HCT116 (cell line): ENCODE measurements around the gene ZNF333. TPM values are rescaled to one million over a fixed set of nuclear protein-coding genes. Genes with fewer than 3 reads are reported as not detected.

Experiments
- ATAC-seq: fragments of 200-7000 bp; cut with Tn5 transposase; 2 replicates; pipeline ENCODE4 v1.9.1; 2020; ENCODE audit warnings: mild to moderate bottlenecking, moderate library complexity
- BruUV-seq: library from RNA; stranded (reverse); fragments of 400-500 nt; replicated peaks from 2 replicates; lab custom pipeline; 2021; lab: Mats Ljungman, UMichigan
- CTCF ChIA-PET: fragments of 300-600 bp; sonication (Branson Sonifier 250); formaldehyde crosslinking; loops from one replicate; lab custom pipeline; 2021; ENCODE audit warnings: antibody characterized with exemption; lab: Charles Lee
- POLR2A ChIA-PET: fragments of 300-600, 350-600 bp; sonication (Branson Sonifier 250); formaldehyde crosslinking; loops from one replicate; lab custom pipeline; 2021; ENCODE audit warnings: antibody characterized with exemption; lab: Charles Lee
- RAD21 ChIA-PET, 2 experiments: fragments of 300-600 bp; sonication (Branson Sonifier 250); formaldehyde crosslinking; loops; one replicate each; lab custom pipeline; 2023; ENCODE audit warnings: low total read pairs in 2 of 2; ENCODE audit not compliant: uncharacterized antibody in 2 of 2, unreplicated experiment in 2 of 2, low non-redundant PET in 1 of 2; lab: Charles Lee
- DNase-seq: peaks from one replicate; pipeline ENCODE4 v3.0.0-alpha.2; 2010; ENCODE audit warnings: low read depth, low spot score
- H2AFZ ChIP-seq: fragments of 200-600 bp; shearing (Covaris generic), sonication (generic); 2 replicates; pipeline ENCODE4 v1.6.1; 2017; ENCODE audit warnings: low read depth, mixed run types, mixed read lengths, antibody characterized with exemption, low read length; ENCODE audit not compliant: poor library complexity, severe bottlenecking
- H3K27ac ChIP-seq: 2 replicates; pipeline ENCODE4 v1.5.1; 2012; ENCODE audit warnings: low read depth, low read length
- H3K27me3 ChIP-seq: fragments of 200-600 bp; sonication (generic); 2 replicates; pipeline ENCODE4 v1.6.1; 2016; ENCODE audit warnings: mixed run types, low read length, mixed read lengths; ENCODE audit not compliant: insufficient read depth
- H3K36me3 ChIP-seq, 2 experiments: fragments of 200-500 bp in 1 of 2; fragments of 200-600 bp in 1 of 2; sonication (Bioruptor generic) in 1 of 2; sonication (generic) in 1 of 2; 2 replicates each; pipeline versions ENCODE4 v1.5.1 to v1.6.1; 2014 to 2016; ENCODE audit warnings: low read length in 2 of 2, inconsistent platforms in 1 of 2, mixed read lengths in 1 of 2, mixed run types in 1 of 2; ENCODE audit not compliant: insufficient read depth in 2 of 2, control insufficient read depth in 1 of 2
- H3K4me1 ChIP-seq, 2 experiments: fragments of 200-600 bp in 1 of 2; sonication (generic) in 1 of 2; 2 replicates each; pipeline versions ENCODE4 v1.5.1 to v1.6.1; 2012 to 2017; ENCODE audit warnings: low read length in 2 of 2, inconsistent platforms in 1 of 2, mild to moderate bottlenecking in 1 of 2, mixed read lengths in 1 of 2, mixed run types in 1 of 2, moderate library complexity in 1 of 2; ENCODE audit not compliant: insufficient read depth in 2 of 2, control insufficient read depth in 1 of 2
- H3K4me2 ChIP-seq: fragments of 200-600 bp; sonication (generic); 2 replicates; pipeline ENCODE4 v1.6.1; 2017; ENCODE audit warnings: mixed run types, low read length, mixed read lengths
- H3K4me3 ChIP-seq, 2 experiments: fragments of 200-600 bp in 1 of 2; sonication (generic) in 1 of 2; replicated peaks in 1 of 2; 2 replicates each; pipeline ENCODE4 v1.5.1; 2011 to 2016; ENCODE audit warnings: low read length in 2 of 2, control low read depth in 1 of 2, low read depth in 1 of 2, mild to moderate bottlenecking in 1 of 2, mixed read lengths in 1 of 2, mixed run types in 1 of 2
- H3K79me2 ChIP-seq: fragments of 200-600 bp; sonication (generic); 2 replicates; pipeline ENCODE4 v1.6.1; 2017; ENCODE audit warnings: mild to moderate bottlenecking, mixed run types, low read length, moderate library complexity, mixed read lengths; ENCODE audit not compliant: insufficient read depth
- H3K9ac ChIP-seq: fragments of 200-600 bp; sonication (generic); 2 replicates; pipeline ENCODE4 v1.6.1; 2016; ENCODE audit warnings: low read length, mixed read lengths
- H3K9me2 ChIP-seq: fragments of 200-600 bp; sonication (generic), shearing (Covaris generic); 2 replicates; pipeline ENCODE4 v1.6.1; 2017; ENCODE audit warnings: mixed run types, mild to moderate bottlenecking, moderate library complexity; ENCODE audit not compliant: insufficient read depth
- H3K9me3 ChIP-seq, 2 experiments: fragments of 200-500 bp in 1 of 2; fragments of 200-600 bp in 1 of 2; sonication (Bioruptor generic) in 1 of 2; sonication (generic) in 1 of 2; 2 replicates each; pipeline ENCODE4 v1.6.1; 2014 to 2017; ENCODE audit warnings: low read length in 2 of 2, mixed read lengths in 2 of 2, inconsistent platforms in 1 of 2, low read depth in 1 of 2, mild to moderate bottlenecking in 1 of 2, mixed run types in 1 of 2, moderate library complexity in 1 of 2; ENCODE audit not compliant: control insufficient read depth in 1 of 2, insufficient read depth in 1 of 2
- H4K20me1 ChIP-seq: fragments of 200-600 bp; sonication (generic), shearing (Covaris generic); 2 replicates; pipeline ENCODE4 v1.6.1; 2017; ENCODE audit warnings: mixed run types, mild to moderate bottlenecking, moderate library complexity; ENCODE audit not compliant: insufficient read depth
- ATF3 ChIP-seq: IDR thresholded peaks from 2 replicates; pipeline ENCODE4 v1.6.1; 2012
- CBX3 ChIP-seq: IDR thresholded peaks from 2 replicates; pipeline ENCODE4 v1.6.1; 2012; ENCODE audit warnings: low read depth
- EGR1 ChIP-seq: IDR thresholded peaks from 2 replicates; pipeline ENCODE4 v1.6.1; 2012; ENCODE audit warnings: low read depth
- ELF1 ChIP-seq: IDR thresholded peaks from 2 replicates; pipeline ENCODE4 v1.6.1; 2012; ENCODE audit warnings: low read depth, borderline replicate concordance
- FOSL1 ChIP-seq: IDR thresholded peaks from 2 replicates; pipeline ENCODE4 v1.6.1; 2012; ENCODE audit warnings: low read depth
- POLR2AphosphoS5 ChIP-seq: IDR thresholded peaks from 2 replicates; pipeline ENCODE4 v1.6.1; 2011; ENCODE audit warnings: mild to moderate bottlenecking, low read depth, low read length, moderate library complexity
- REST ChIP-seq: IDR thresholded peaks from 2 replicates; pipeline ENCODE4 v1.6.1; 2012; ENCODE audit warnings: low read depth
- SIN3A ChIP-seq: IDR thresholded peaks from 2 replicates; pipeline ENCODE4 v1.6.1; 2012; ENCODE audit warnings: low read depth
- SP1 ChIP-seq: IDR thresholded peaks from 2 replicates; pipeline ENCODE4 v1.6.1; 2012; ENCODE audit warnings: low read depth
- SRF ChIP-seq: IDR thresholded peaks from 2 replicates; pipeline ENCODE4 v1.6.1; 2012; ENCODE audit warnings: low read depth
- TCF7L2 ChIP-seq: IDR thresholded peaks from 2 replicates; pipeline ENCODE4 v1.7.0; 2011; ENCODE audit warnings: borderline replicate concordance, inconsistent platforms; ENCODE audit not compliant: insufficient read depth, insufficient read length; ENCODE audit errors: extremely low read depth
- ZNF274 ChIP-seq: fragments of 200-500 bp; sonication (Bioruptor generic); IDR thresholded peaks from 2 replicates; pipeline ENCODE4 v1.6.1; 2014; ENCODE audit warnings: mild to moderate bottlenecking, low read depth, low read length, inconsistent platforms
- intact Hi-C: fragments of 100-400 bp; cut with micrococcal nuclease; formaldehyde crosslinking; loops from 2 replicates; pipeline ENCODE4 v1.10.0; 2022
- total RNA-seq: library from RNA; stranded (reverse); gene quantifications from one replicate; pipeline ENCODE4 v1.2.1, GENCODE V29; 2021; ENCODE audit not compliant: unreplicated experiment

ZNF333 gene
- total RNA-seq, 1 experiment from 2014 or later = 9.2 TPM

- intact Hi-C loops = no loop called here
- Histone ChIP-seq H3K27ac (no peak overlapping the region), H2AFZ (no peak overlapping the region), H3K27me3 (peaks cover 6% of the 10 kb centered on the region; the same call in 1 of the 2 replicates), H3K4me3 (no peak overlapping the region), H4K20me1 (no peaks in the 10 kb centered on the region), H3K9ac (no peak overlapping the region), H3K4me1 (no peaks in the 10 kb centered on the region), H3K4me2 (no peak overlapping the region), H3K9me3 (no peaks in the 10 kb centered on the region), H3K79me2 (no peaks in the 10 kb centered on the region), H3K36me3 (no peaks in the 10 kb centered on the region), H3K9me2 (no peaks in the 10 kb centered on the region)
- no TSS peak for BruUV-seq
- ChIA-PET POLR2A (no interaction called here), RAD21 (no interaction called here), CTCF (no interaction called here)
- DNase-seq = no peak
- TF ChIP-seq FOSL1 = no peak
- ATAC-seq = no peak
Observed at GRCh38 chr19:14648506-14648905, 41.3 kb upstream of the ZNF333 start.

- no peaks in the 10 kb centered on the region for H3K79me2 ChIP-seq
- CTCF ChIA-PET = no interaction called here
- TF ChIP-seq REST (no peak), ATF3 (no peak), EGR1 (no peak), CBX3 (no peak), ZNF274 (no peak), SP1 (no peak), TCF7L2 (no peak), FOSL1 (no peak), POLR2AphosphoS5 (no peak), SIN3A (no peak), ELF1 (no peak), SRF (no peak)
- TF ChIP-seq, all 23 proteins: peak for 0
- Histone ChIP-seq H3K36me3 (no peaks in the 10 kb centered on the region), H3K9me3 (no peaks in the 10 kb centered on the region), H3K9me2 (no peaks in the 10 kb centered on the region), H3K9ac (no peak overlapping the region), H3K27me3 (peaks cover 6% of the 10 kb centered on the region; the same call in 1 of the 2 replicates), H3K4me2 (no peak overlapping the region), H2AFZ (no peak overlapping the region), H3K27ac (no peak overlapping the region), H3K4me3 (no peak overlapping the region), H4K20me1 (no peaks in the 10 kb centered on the region), H3K4me1 (no peaks in the 10 kb centered on the region)
- BruUV-seq = no TSS peak
- intact Hi-C loops = no loop called here
- RAD21 ChIA-PET = no interaction called here
- no peak for ATAC-seq
- POLR2A ChIA-PET = no interaction called here
- DNase-seq = no peak
Observed at GRCh38 chr19:14649020-14649419, 40.8 kb upstream of the ZNF333 start.
